ENCODE data around the gene CDH4.
A peak's percentile ranks its signal among the peaks of the same experiment; 100 is the strongest.

The CDH4 gene

GRCh38 chr20:61257611-61258010, 5.5 kb downstream of the CDH4 start:
- H3K4me3 ChIP-seq (ENCODE audit: low read depth, low read length) = no peak overlapping the region
- no peak for TF ChIP-seq CTCF (IDR thresholded peaks at IDR 0.05; ENCODE audit: low read depth, low read length)

- no peak overlapping the region for H3K4me3 ChIP-seq (ENCODE audit: low read depth, low read length)
- TF ChIP-seq CTCF (IDR thresholded peaks at IDR 0.05; ENCODE audit: low read depth, low read length) = no peak
Observed at GRCh38 chr20:61259741-61260140, 7.7 kb downstream of the CDH4 start.

GRCh38 chr20:61260905-61261304, 8.8 kb downstream of the CDH4 start:
- no peak for TF ChIP-seq CTCF (IDR thresholded peaks at IDR 0.05; ENCODE audit: low read depth, low read length)

GRCh38 chr20:61262036-61262435, 10.0 kb downstream of the CDH4 start:
- H3K4me3 ChIP-seq (ENCODE audit: low read depth, low read length) = no peak overlapping the region
- no peak for TF ChIP-seq CTCF (IDR thresholded peaks at IDR 0.05; ENCODE audit: low read depth, low read length)

More at GRCh38 chr20:61260905-61261304, 8.8 kb downstream of the CDH4 start:
- H3K4me3 ChIP-seq (ENCODE audit: low read depth, low read length) = no peak overlapping the region

- H3K4me3 ChIP-seq (ENCODE audit: low read depth, low read length) = no peak overlapping the region
- TF ChIP-seq CTCF (IDR thresholded peaks at IDR 0.05; ENCODE audit: low read depth, low read length) = no peak
Observed at GRCh38 chr20:61262514-61262913, 10.5 kb downstream of the CDH4 start.

GRCh38 chr20:61263084-61263695, 11.1 kb downstream of the CDH4 start:
- no peak overlapping the region for H3K4me3 ChIP-seq (ENCODE audit: low read depth, low read length)
- TF ChIP-seq CTCF (IDR thresholded peaks at IDR 0.05; ENCODE audit: low read depth, low read length) = peak; percentile 99

GRCh38 chr20:61263938-61264337, 11.9 kb downstream of the CDH4 start:
- no peak for TF ChIP-seq CTCF (IDR thresholded peaks at IDR 0.05; ENCODE audit: low read depth, low read length)
- H3K4me3 ChIP-seq (ENCODE audit: low read depth, low read length) = no peak overlapping the region
